Panc1 (cell line): ENCODE data around the gene NRG2. TPM values are rescaled to one million over a fixed set of nuclear protein-coding genes. Genes with fewer than 3 reads are reported as not detected.

Source experiments
- ATAC-seq: fragments of 200-7000 bp; cut with Tn5 transposase; 2 replicates; pipeline ENCODE4 v1.9.1; 2020; ENCODE audit warnings: mild to moderate bottlenecking, moderate library complexity
- BruUV-seq: library from RNA; stranded (reverse); fragments of 400-500 nt; replicated peaks from 2 replicates; lab custom pipeline; 2021; lab: Mats Ljungman, UMichigan
- CTCF ChIA-PET: fragments of 300-600 bp; sonication (Branson Sonifier 250); formaldehyde crosslinking; loops from one replicate; lab custom pipeline; 2022; ENCODE audit warnings: antibody characterized with exemption; lab: Charles Lee
- POLR2A ChIA-PET: fragments of 300-600 bp; sonication (Branson Sonifier 250); formaldehyde crosslinking; loops from one replicate; lab custom pipeline; 2022; ENCODE audit warnings: antibody characterized with exemption; lab: Charles Lee
- DNase-seq: peaks from one replicate; pipeline ENCODE4 v3.0.0-alpha.2; 2010; ENCODE audit warnings: low read depth, low spot score
- H3K27ac ChIP-seq: 2 replicates; pipeline ENCODE4 v1.5.1; 2011; ENCODE audit warnings: mild to moderate bottlenecking, low read length, inconsistent platforms
- H3K27me3 ChIP-seq: fragments of 200-500 bp; sonication (Bioruptor generic); 2 replicates; pipeline ENCODE4 v1.6.0; 2014; ENCODE audit warnings: low read length, inconsistent platforms; ENCODE audit not compliant: control insufficient read depth, insufficient read depth
- H3K36me3 ChIP-seq: fragments of 200-500 bp; sonication (Bioruptor generic); 2 replicates; pipeline ENCODE4 v1.5.1; 2014; ENCODE audit warnings: inconsistent platforms, mild to moderate bottlenecking, low read length, moderate library complexity; ENCODE audit not compliant: control insufficient read depth, insufficient read depth
- H3K4me1 ChIP-seq: 2 replicates; pipeline ENCODE4 v1.5.1; 2011; ENCODE audit warnings: inconsistent platforms, mild to moderate bottlenecking, low read length, moderate library complexity; ENCODE audit not compliant: control insufficient read depth, insufficient read depth
- H3K4me3 ChIP-seq, 2 experiments: 2 replicates each; pipeline ENCODE4 v1.5.1; 2011 to 2012; ENCODE audit warnings: low read depth in 2 of 2, low read length in 2 of 2, mild to moderate bottlenecking in 2 of 2, inconsistent platforms in 1 of 2, moderate library complexity in 1 of 2
- H3K9me3 ChIP-seq: fragments of 200-500 bp; sonication (Bioruptor generic); 2 replicates; pipeline ENCODE4 v1.5.1; 2014; ENCODE audit warnings: low read depth, mild to moderate bottlenecking, inconsistent platforms, low read length, moderate library complexity; ENCODE audit not compliant: control insufficient read depth, insufficient read depth
- POLR2AphosphoS5 ChIP-seq: IDR thresholded peaks from 2 replicates; pipeline ENCODE4 v1.6.1; 2012; ENCODE audit warnings: mild to moderate bottlenecking, low read depth, low read length, moderate library complexity
- SIN3A ChIP-seq: IDR thresholded peaks from 2 replicates; pipeline ENCODE4 v1.6.1; 2012; ENCODE audit warnings: low read depth, mild to moderate bottlenecking, low read length, moderate library complexity, borderline replicate concordance; ENCODE audit not compliant: insufficient read depth
- TCF7L2 ChIP-seq: IDR thresholded peaks from 2 replicates; pipeline ENCODE4 v1.6.1; 2011; ENCODE audit warnings: mild to moderate bottlenecking, low read depth, low read length, inconsistent platforms
- in situ Hi-C: cut with HindIII; loops from 2 replicates; pipeline ENCODE4 v1.10.0; 2016; ENCODE audit warnings: low sequenced_read_pairs, low pct_unique_long_range_greater_than_20kb
- intact Hi-C: fragments of 100-400 bp; cut with micrococcal nuclease; formaldehyde crosslinking; loops from one replicate; pipeline ENCODE4 v1.10.0; 2022; ENCODE audit not compliant: unreplicated experiment
- total RNA-seq: library from RNA; stranded (reverse); gene quantifications from one replicate; pipeline ENCODE4 v1.2.1, GENCODE V29; 2021; ENCODE audit not compliant: unreplicated experiment
- TF ChIP-seq, protein P1 (sequence below): fragments of 450-650 bp; IDR thresholded peaks from 2 replicates; pipeline ENCODE4 v1.5.1; 2017; ENCODE audit warnings: mild to moderate bottlenecking
- TF ChIP-seq, protein P2 (sequence below), 2 experiments: IDR thresholded peaks; 2 replicates each; pipeline ENCODE4 v1.6.1; 2011 to 2012; ENCODE audit warnings: low read depth in 2 of 2, control low read depth in 1 of 2, low read length in 1 of 2, mild to moderate bottlenecking in 1 of 2, moderate library complexity in 1 of 2; ENCODE audit not compliant: insufficient read depth in 1 of 2

Gene NRG2
- total RNA-seq, 1 experiment from 2014 or later = 20.2 TPM

DNA sequence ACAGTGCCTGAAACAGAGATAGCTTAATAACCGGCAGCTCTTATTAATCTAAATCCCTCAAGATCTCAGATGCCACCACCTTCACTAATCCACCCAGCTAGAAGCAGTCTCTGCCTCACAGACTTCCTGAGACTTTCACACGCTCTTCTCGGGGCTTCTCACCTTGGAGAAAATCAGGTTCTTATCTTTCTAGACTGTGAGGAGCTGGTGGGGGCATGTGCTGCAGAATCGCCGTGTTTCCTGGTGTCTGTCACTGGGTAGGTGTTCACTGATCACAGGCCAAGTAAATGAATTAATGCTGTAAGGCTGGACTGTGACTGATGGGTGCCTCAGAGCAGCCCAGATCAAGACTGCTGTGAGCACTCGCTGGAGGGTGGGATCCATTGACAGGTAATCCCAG is 145.8 kb downstream of the NRG2 start:
- CTCF ChIA-PET = no interaction called here
- H3K4me1 ChIP-seq = no peaks in the 10 kb centered on the region
- no peak overlapping the region for H3K27ac ChIP-seq
- H3K4me3 ChIP-seq = no peak overlapping the region
- ATAC-seq = no peak
- intact Hi-C loops = no loop called here
- no peaks in the 10 kb centered on the region for H3K9me3 ChIP-seq
- DNase-seq = no peak
- in situ Hi-C loops = no loop called here
- H3K36me3 ChIP-seq = no peaks in the 10 kb centered on the region
- BruUV-seq = no TSS peak
- POLR2A ChIA-PET = no interaction called here
- H3K27me3 ChIP-seq = no peaks in the 10 kb centered on the region
- TF ChIP-seq, protein P1, sequence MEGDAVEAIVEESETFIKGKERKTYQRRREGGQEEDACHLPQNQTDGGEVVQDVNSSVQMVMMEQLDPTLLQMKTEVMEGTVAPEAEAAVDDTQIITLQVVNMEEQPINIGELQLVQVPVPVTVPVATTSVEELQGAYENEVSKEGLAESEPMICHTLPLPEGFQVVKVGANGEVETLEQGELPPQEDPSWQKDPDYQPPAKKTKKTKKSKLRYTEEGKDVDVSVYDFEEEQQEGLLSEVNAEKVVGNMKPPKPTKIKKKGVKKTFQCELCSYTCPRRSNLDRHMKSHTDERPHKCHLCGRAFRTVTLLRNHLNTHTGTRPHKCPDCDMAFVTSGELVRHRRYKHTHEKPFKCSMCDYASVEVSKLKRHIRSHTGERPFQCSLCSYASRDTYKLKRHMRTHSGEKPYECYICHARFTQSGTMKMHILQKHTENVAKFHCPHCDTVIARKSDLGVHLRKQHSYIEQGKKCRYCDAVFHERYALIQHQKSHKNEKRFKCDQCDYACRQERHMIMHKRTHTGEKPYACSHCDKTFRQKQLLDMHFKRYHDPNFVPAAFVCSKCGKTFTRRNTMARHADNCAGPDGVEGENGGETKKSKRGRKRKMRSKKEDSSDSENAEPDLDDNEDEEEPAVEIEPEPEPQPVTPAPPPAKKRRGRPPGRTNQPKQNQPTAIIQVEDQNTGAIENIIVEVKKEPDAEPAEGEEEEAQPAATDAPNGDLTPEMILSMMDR = no peak
- no peak for TF ChIP-seq TCF7L2
- TF ChIP-seq, protein P2, sequence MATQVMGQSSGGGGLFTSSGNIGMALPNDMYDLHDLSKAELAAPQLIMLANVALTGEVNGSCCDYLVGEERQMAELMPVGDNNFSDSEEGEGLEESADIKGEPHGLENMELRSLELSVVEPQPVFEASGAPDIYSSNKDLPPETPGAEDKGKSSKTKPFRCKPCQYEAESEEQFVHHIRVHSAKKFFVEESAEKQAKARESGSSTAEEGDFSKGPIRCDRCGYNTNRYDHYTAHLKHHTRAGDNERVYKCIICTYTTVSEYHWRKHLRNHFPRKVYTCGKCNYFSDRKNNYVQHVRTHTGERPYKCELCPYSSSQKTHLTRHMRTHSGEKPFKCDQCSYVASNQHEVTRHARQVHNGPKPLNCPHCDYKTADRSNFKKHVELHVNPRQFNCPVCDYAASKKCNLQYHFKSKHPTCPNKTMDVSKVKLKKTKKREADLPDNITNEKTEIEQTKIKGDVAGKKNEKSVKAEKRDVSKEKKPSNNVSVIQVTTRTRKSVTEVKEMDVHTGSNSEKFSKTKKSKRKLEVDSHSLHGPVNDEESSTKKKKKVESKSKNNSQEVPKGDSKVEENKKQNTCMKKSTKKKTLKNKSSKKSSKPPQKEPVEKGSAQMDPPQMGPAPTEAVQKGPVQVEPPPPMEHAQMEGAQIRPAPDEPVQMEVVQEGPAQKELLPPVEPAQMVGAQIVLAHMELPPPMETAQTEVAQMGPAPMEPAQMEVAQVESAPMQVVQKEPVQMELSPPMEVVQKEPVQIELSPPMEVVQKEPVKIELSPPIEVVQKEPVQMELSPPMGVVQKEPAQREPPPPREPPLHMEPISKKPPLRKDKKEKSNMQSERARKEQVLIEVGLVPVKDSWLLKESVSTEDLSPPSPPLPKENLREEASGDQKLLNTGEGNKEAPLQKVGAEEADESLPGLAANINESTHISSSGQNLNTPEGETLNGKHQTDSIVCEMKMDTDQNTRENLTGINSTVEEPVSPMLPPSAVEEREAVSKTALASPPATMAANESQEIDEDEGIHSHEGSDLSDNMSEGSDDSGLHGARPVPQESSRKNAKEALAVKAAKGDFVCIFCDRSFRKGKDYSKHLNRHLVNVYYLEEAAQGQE (IDR thresholded peaks at IDR 0.05; ENCODE audit: insufficient read depth in 1 of 2, low read depth in 2 of 2, low read length in 1 of 2) = no peak
- no peak for TF ChIP-seq POLR2AphosphoS5
- no peak for TF ChIP-seq SIN3A

DNA sequence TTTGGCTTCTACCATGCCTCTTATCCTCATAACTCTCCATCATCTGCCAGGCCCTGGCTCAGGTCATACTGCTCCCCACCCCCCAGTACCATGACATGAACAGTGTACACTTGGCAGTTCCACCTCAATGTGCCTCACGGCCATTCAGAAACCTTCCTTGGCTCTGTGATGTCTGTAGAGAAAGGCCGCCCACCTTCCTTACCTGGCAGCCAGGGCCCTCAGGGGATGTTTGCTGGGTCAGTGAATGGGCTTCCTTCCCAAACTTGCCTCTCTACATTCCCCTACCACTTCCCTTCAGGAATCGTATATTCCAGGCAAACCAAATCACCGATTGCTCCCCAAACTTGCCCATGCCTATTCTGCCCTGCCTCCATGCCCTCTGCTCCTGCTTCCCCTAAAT is 146.4 kb downstream of the NRG2 start:
- DNase-seq (no peak), ATAC-seq (no peak)
- Histone ChIP-seq H3K27me3 (no peaks in the 10 kb centered on the region), H3K9me3 (no peaks in the 10 kb centered on the region), H3K4me1 (no peaks in the 10 kb centered on the region), H3K36me3 (no peaks in the 10 kb centered on the region), H3K4me3 (no peak overlapping the region), H3K27ac (no peak overlapping the region)
- intact Hi-C loops = no loop called here
- ChIA-PET POLR2A (no interaction called here), CTCF (no interaction called here)
- no peak for TF ChIP-seq TCF7L2
- TF ChIP-seq, protein P2 (IDR thresholded peaks at IDR 0.05; ENCODE audit: insufficient read depth in 1 of 2, low read depth in 2 of 2, low read length in 1 of 2) = no peak
- no peak for TF ChIP-seq POLR2AphosphoS5
- TF ChIP-seq, protein P1 = no peak
- no peak for TF ChIP-seq SIN3A
- in situ Hi-C loops = no loop called here
- BruUV-seq = no TSS peak
